ENCODE data around the gene HOXB3.
A peak's percentile ranks its signal among the peaks of the same experiment; 100 is the strongest.

Gene HOXB3

GRCh38 chr17:48589831-48590606 is at the start of gene HOXB3:
TSS of gene HOXB3 (minus strand) at chr17:48590241. CDS start at chr17:48552474, 37,767 bp downstream.
- DNase-seq = no peak

GRCh38 chr17:48639136-48639535 is 49.1 kb upstream of the HOXB3 start:
- DNase-seq = no peak

GRCh38 chr17:48637323-48638260 is 47.6 kb upstream of the HOXB3 start:
- no peak for DNase-seq

GRCh38 chr17:48636177-48637018 is 46.4 kb upstream of the HOXB3 start:
- peak; percentile 86 for DNase-seq

- DNase-seq = no peak
These were observed 44.6 kb upstream of the HOXB3 start for GRCh38 chr17:48634493-48635208.

- DNase-seq = no peak
These were observed 43.2 kb upstream of the HOXB3 start for GRCh38 chr17:48633266-48633677.

- no peak for DNase-seq
These were observed 42.7 kb upstream of the HOXB3 start for GRCh38 chr17:48632579-48633265.

GRCh38 chr17:48631693-48632578 is 41.9 kb upstream of the HOXB3 start:
- DNase-seq = peak; percentile 37

GRCh38 chr17:48630925-48631692 is 41.1 kb upstream of the HOXB3 start:
- DNase-seq = no peak

- DNase-seq = no peak
These were observed 40.2 kb upstream of the HOXB3 start for GRCh38 chr17:48630009-48630924.

- no peak for DNase-seq
These were observed 39.3 kb upstream of the HOXB3 start for GRCh38 chr17:48629411-48629759.

- no peak for DNase-seq
These were observed 38.8 kb upstream of the HOXB3 start for GRCh38 chr17:48628649-48629410.

- no peak for DNase-seq
These were observed 37.8 kb upstream of the HOXB3 start for GRCh38 chr17:48627623-48628521.

GRCh38 chr17:48627118-48627597 is 37.1 kb upstream of the HOXB3 start:
- no peak for DNase-seq

- DNase-seq = no peak
These were observed 36.4 kb upstream of the HOXB3 start, which contains the start of gene HOXB9 for GRCh38 chr17:48626245-48627117. TSS of gene HOXB9 (minus strand) at chr17:48626358. CDS start at chr17:48626269, 89 bp downstream.
